GM12891 (cell line): Measurements from ENCODE around the gene TRPM3.

Experiments used
- DNase-seq: peaks from one replicate; pipeline ENCODE4 v3.0.0; 2011; ENCODE audit warnings: low spot score; ENCODE audit not compliant: insufficient read length
- FAIRE-seq: peaks from 2 replicates; lab custom pipeline; 2011; peaks lifted over from hg19 to GRCh38; lab: Jason Lieb, UNC
- PAX5 ChIP-seq: IDR thresholded peaks from 2 replicates; pipeline ENCODE4 v1.6.1; 2011; ENCODE audit warnings: low read length, moderate library complexity, mild to moderate bottlenecking; ENCODE audit not compliant: insufficient read depth, severe bottlenecking
- POLR2A ChIP-seq: IDR thresholded peaks from 2 replicates; pipeline ENCODE4 v1.6.1; 2011; ENCODE audit warnings: low read depth, low read length, control low read depth
- POLR2AphosphoS5 ChIP-seq: IDR thresholded peaks from 2 replicates; pipeline ENCODE4 v1.6.1; 2011; ENCODE audit warnings: low read depth, low read length, control low read depth
- POU2F2 ChIP-seq: IDR thresholded peaks from 2 replicates; pipeline ENCODE4 v1.6.1; 2011; ENCODE audit warnings: low read depth, mild to moderate bottlenecking, control low read depth, low read length, moderate library complexity
- SPI1 ChIP-seq: IDR thresholded peaks from 2 replicates; pipeline ENCODE4 v1.6.1; 2011; ENCODE audit warnings: low read depth, low read length, control low read depth
- TAF1 ChIP-seq: IDR thresholded peaks from 2 replicates; pipeline ENCODE4 v1.6.1; 2011; ENCODE audit warnings: low read depth, low read length, control low read depth

TRPM3 gene

DNA sequence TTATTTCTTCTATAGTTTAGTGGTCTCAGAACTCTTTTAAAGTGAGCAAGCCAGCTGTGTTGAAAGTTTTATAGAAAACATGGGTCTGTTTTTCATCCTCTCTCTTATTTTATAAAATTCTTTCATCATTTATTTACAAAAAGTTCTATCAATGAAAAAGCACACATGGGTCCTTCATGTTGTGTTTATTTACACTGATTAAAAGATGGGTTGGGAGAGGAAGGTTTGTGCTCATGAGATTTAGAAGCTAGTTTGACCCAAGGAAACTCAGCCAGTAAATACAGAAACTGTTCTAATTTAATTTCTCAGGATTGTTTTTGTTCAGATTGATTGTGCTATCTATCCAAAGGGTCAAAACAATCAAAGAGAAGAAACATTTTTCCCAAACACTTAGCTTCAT is 528.2 kb downstream of the TRPM3 start:
- TF ChIP-seq PAX5 (no peak), SPI1 (no peak), POU2F2 (no peak), POLR2A (no peak), TAF1 (no peak), POLR2AphosphoS5 (no peak)
- no peak for DNase-seq
- FAIRE-seq: no peak

DNA sequence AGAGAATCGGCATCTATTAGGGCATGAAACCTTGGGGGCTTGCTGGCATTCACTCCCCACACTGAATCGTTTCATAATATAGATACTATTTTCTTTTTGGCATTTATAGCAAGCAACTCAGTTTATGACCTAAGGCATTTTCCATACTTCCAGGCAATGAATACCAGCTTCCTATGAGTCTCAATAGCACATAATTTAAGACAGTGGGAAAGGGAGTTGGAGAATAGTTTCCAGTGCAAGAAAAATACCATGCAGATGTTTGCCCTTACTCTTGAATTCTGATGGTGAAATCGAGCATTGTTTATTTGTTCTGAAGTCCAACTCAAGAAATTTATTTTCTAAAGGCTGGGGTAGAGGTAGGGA is 531.1 kb downstream of the TRPM3 start:
- DNase-seq (no peak), FAIRE-seq (no peak)
- TF ChIP-seq POU2F2: no peak
- no peak for TF ChIP-seq TAF1
- no peak for TF ChIP-seq SPI1
- TF ChIP-seq POLR2A: no peak
- no peak for TF ChIP-seq POLR2AphosphoS5
- TF ChIP-seq PAX5: no peak

DNA sequence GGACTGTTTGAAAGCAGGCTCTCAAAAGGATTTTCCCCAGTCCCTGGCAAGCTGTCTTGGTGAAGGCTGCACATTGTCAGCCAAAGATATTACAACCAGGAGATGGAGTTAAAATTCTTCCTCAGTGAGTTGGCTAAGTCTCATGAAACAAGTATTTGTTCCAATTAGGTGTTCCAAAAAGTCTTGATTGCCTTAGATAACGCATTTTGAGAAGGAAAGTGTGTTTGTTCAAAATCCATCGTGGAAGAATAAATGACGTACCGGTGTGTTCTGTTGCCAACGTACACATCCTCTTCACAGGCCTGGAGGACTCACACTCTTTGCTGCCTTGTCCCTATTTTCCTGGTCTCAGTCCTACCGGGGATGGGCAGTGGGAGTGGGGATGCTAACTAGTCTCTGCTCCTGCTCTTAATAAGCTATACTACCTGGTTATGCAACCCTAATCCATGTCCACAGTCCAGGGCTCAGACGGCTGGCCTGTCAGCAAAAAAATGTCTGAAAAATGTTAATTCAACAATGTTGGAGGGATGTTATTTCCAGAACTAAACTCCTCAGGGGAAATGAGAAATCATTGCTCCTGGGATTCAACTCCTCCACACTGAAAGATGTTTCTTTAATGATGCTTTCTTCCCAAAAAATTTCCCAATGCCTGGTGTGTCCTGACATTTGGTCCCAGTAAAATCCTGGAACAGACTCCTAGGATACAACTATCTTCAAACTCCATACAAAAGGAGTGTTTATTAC is 531.7 kb downstream of the TRPM3 start:
- DNase-seq (no peak), FAIRE-seq (no peak)
- no peak for TF ChIP-seq TAF1
- no peak for TF ChIP-seq POLR2AphosphoS5
- TF ChIP-seq POU2F2: no peak

DNA sequence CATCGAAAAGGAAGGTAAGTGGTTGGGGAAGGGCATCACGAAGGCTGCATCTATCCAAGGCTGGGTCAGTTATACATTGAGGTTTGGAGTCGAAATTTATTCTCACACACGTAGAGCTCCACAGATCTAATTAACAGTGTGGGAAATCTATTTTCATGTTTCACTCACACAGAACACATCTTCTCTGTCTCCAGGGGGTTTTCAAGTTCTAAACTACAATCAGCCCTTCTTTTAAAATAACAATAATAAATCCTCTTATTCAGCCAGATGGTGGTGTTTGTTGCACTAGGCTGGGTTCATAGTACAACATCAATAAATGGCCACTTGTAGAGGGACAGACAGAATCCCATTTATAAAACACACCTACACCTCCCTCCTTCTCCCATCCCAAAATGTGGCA is 532.4 kb downstream of the TRPM3 start:
- no peak for TF ChIP-seq POLR2AphosphoS5
- no peak for TF ChIP-seq TAF1
- TF ChIP-seq POU2F2: no peak
- no peak for TF ChIP-seq SPI1
- no peak for TF ChIP-seq PAX5
- TF ChIP-seq POLR2A: no peak
- FAIRE-seq (no peak), DNase-seq (no peak)

DNA sequence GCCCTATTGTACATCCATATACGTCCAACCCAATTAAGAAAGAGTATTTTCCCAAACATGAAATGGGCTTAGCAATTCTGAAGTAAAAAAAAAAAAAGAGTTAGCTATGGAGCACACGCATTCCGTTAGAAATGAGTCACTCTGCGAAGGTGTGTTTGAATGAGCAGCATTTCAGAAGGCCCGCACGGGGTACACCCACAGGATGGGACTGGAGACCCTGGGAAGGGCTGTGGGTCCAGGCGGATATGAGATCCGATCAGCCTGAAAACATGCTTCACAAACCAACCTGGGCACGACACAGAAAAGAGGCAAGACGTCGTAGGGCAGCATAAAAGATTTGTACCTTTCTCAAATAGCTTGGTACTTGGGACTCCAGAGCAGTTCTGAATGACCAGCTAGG is 533.0 kb downstream of the TRPM3 start:
- FAIRE-seq: no peak
- DNase-seq: no peak
- no peak for TF ChIP-seq POLR2A
- TF ChIP-seq POU2F2: no peak
- TF ChIP-seq SPI1: no peak
- no peak for TF ChIP-seq POLR2AphosphoS5
- no peak for TF ChIP-seq TAF1

DNA sequence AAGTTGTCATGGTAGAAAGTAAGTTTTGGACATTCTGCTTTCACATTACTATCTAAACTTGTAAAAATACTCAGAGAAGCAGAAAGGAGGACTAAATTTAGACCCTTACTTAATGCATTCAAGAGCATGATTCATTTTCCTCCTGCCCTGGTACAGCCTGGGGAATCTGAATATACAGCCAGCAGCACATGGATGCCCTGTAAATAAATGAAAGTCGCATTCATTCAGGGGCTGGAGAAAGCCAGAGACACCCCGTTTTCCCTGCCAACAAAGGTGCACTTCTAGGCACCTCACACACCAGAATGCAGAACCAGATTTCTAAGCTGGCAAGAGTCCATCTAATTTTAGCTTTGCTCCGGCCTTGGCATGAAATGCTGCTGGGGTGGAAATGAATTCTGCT is 534.2 kb downstream of the TRPM3 start:
- DNase-seq: no peak
- TF ChIP-seq PAX5 (no peak), POU2F2 (no peak), POLR2AphosphoS5 (no peak), POLR2A (no peak), TAF1 (no peak), SPI1 (no peak)
- FAIRE-seq: no peak

DNA sequence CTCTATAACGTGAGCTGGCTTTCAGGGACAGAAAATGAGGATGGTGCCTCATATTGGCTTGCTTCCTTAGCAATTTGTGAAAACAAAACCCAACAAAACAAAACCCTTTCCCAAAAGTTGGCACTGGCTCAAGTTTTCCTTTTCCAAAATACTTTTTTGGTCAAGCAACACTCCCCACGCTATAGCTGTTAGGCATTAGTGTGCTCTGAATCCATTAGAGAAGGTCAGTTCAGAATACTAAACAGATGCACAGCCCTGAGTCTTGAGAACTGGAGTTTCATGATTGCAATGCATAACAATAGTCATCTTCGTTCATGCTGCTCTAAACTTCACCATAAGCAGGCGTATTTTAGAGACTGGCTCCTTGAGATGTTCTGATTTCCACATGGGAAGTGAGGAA is 534.9 kb downstream of the TRPM3 start:
- DNase-seq (no peak), FAIRE-seq (no peak)
- TF ChIP-seq POLR2A (no peak), POU2F2 (no peak), TAF1 (no peak), POLR2AphosphoS5 (no peak)

DNA sequence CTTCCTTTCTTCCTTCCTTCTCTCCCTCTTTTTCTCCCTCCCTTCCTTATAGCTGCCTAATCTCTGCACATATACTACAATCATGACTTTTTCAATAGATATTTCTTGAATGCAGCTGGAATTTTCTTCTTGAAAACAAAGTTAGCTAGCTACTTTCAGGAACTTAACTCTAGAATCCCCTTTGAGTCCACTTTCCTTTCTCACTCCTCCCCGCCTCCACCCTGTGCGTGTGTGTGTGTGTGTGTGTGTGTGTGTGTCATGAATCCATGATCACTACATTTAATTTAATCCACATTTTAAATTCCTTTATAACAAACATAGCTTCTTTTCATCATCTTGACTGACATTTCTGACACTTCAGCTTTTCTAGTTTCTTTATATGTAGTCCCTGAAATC is 539.5 kb downstream of the TRPM3 start:
- DNase-seq (no peak), FAIRE-seq (no peak)
- TF ChIP-seq POLR2AphosphoS5 (no peak), PAX5 (no peak), POU2F2 (no peak), TAF1 (no peak), POLR2A (no peak), SPI1 (no peak)

DNA sequence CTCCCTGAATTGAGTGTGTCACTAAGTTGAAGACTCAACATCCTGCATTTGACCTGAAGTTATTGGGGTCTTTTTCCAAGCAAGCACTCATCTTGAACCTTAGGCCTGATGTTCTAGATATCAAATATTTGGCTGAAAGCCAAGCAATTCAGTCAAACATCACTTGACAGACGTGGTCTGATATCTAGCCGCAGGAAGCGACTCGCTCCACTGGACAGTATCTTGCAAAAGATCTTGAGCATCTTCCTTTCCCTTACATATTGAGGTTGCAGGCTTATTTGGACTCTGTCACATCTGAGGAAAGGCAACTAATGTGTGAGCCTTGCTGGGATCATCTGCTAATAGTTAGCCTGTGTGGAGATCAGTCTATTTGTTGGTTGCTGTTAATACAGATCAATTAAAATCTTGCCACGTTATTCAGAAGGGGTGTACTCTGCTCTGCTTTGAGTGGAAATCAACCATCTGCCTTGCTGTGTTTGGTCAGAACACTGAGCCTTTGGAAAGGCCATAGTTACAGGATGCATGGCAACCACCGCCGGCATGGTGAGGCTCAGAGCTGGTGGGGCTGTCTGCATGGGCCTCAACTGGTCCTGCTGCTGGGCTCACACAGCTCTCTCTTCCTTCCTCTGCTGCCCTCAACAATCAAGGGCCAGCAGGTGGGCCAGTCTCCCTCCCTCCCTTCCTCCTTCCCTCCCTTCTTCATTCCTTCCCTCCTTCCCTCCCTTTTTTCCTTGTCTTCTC is 540.0 kb downstream of the TRPM3 start:
- DNase-seq (no peak), FAIRE-seq (no peak)
- TF ChIP-seq SPI1 (no peak), TAF1 (no peak), POLR2A (no peak), PAX5 (no peak), POU2F2 (no peak), POLR2AphosphoS5 (no peak)
